Activated CD8-positive, alpha-beta memory T cell treated with anti-CD3 and anti-CD28 coated beads for 4 hours (primary cell): ENCODE data around the gene NEU4.
"Not testable (repeated sequence)": the region's sequence is repeated elsewhere in the genome, so short reads cannot be mapped to it uniquely, and the experiment has no call there.

Experiments used
- DNase-seq, 2 donors: peaks; one replicate each; pipeline ENCODE4 v3.0.0-alpha.2; 2020; ENCODE audit warnings: low read depth in 2 of 2

Gene NEU4

GRCh38 chr2:241812730-241813643 is 4.0 kb downstream of the NEU4 start:
- DNase-seq, result no peak

DNA sequence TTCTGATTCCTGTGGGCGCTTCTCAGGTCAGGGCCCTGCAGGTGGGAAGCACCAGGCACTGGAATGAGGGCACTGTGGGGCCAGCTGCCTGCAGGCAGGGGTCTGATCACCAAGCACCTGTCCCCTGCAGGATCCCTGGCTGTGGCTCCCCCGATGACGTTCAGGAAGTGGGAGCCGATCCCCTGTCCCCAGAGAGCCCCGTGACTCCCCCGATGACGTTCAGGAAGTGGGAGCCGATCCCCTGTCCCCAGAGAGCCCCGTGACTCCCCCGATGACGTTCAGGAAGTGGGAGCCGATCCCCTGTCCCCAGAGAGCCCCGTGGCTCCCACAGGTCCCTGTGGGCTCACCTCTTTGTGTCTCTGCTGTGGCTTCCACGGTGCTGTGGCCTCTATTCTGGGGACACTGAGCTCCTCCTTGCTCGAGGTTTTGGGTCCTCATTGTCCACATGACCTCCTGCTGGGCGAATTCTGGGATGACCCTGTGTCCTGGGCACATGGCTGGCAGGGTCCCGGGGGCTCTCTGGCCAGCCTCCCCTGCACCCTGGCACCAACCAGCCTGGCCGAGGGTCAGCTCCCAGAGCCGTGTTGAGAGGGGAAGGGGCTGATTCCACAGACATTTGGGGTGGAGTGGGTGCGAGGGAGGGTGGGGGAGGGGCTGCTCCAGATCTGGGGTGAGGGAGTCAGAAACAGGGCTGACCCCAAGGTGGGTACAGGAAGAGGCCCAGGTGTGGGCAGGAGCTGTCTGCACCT is 4.8 kb downstream of the NEU4 start:
- DNase-seq, result no peak

- DNase-seq, result no peak
Measured at GRCh38 chr2:241814393-241814642, 5.3 kb downstream of the NEU4 start.

- no peak for DNase-seq
Measured at GRCh38 chr2:241814643-241815476, 5.9 kb downstream of the NEU4 start.

- DNase-seq, result no peak
Measured at GRCh38 chr2:241815477-241816430, 6.8 kb downstream of the NEU4 start.

GRCh38 chr2:241816431-241817121 is 7.6 kb downstream of the NEU4 start:
- DNase-seq, result no peak

DNA sequence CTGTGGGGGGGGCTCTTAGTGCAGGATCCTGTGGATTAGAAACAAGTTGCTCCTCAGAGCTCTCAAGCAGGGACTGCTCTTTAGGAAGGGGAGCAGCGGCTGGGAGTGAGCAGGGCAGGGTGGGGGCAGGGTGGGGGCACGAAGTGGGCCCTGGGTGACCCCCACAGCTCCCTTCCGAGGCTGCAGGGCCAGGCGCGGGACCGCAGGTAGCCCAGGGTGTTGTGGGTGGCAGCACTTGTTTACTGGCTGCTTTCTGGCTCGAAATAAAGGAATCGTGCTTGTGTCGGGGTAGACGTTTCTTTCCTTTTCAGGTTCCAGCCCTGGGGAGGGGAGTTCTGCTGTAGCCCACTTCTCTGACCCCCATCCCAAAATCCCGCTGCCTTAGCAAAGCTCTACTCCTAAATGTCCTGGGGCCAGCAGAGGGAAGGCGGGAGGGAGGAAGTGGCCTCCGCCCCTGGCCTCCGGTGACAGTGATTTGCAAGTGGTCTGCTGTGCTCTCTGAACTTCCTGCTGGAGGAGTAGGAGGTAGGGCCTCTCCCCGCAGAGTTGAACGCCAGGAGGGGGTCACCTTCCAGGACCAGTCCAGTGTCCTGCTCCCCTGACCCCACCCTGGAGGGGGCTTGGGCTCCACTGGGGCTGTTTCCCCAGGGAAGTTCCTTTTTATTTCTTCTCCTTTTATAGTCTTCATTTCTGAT is 8.3 kb downstream of the NEU4 start:
- no peak for DNase-seq

DNA sequence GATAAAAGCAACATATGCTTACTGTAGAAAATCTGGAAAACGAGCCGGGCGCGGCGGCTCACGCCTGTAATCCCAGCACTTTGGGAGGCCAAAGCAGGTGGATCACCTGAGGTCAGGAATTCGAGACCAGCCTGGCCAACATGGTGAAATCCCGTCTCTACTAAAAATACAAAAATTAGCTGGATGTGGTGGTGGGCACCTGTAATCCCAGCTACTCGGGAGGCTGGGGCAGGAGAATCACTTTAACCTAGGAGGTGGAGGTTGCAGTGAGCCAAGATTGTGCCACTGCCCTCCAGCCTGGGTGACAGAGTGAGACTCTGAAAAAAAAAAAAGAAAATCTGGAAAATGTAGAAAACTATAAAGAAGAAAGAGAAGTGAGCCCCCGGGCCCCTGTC is 8.8 kb downstream of the NEU4 start:
- not testable (repeated sequence) for DNase-seq

DNA sequence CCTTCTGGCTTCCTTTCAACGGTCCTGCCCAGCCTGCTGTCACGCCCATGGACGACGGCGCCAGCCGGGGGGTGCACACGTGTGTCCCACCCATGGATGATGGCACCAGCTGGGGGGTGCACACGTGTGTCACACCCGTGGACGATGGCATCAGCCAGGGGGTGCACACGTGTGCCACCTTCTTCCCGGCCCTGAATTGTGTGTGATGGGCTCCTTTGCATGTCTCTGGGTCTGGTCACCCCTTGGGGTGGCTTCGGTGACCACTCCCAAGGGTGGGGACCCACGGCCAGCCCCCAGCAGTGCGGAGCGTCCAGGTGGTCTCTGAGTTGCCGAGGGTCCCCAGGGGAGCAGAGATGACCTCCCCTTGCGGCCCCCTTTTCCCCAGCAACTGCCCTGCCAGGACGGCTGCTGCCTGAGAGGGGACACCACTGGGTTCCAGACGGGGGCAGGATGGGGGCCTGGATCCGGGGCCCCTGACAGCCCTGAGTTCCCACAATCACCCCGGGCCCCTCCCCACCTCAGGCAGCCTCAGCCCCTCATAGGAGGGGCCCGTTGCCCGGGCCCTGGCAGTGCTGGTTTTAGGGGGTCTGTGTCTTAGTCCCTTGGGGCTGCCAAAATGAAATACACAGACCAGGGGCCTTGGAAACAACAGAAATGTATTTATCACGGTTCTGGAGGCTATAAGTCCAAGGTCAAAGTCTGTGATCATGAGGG is 9.4 kb downstream of the NEU4 start:
- no peak for DNase-seq

- DNase-seq, result no peak
Measured at GRCh38 chr2:241818943-241819270, 9.9 kb downstream of the NEU4 start.

- DNase-seq, result not testable (repeated sequence)
Measured at GRCh38 chr2:241819947-241820624, 11.1 kb downstream of the NEU4 start.

- DNase-seq, result no peak
Measured at GRCh38 chr2:241820625-241821384, 11.8 kb downstream of the NEU4 start.

DNA sequence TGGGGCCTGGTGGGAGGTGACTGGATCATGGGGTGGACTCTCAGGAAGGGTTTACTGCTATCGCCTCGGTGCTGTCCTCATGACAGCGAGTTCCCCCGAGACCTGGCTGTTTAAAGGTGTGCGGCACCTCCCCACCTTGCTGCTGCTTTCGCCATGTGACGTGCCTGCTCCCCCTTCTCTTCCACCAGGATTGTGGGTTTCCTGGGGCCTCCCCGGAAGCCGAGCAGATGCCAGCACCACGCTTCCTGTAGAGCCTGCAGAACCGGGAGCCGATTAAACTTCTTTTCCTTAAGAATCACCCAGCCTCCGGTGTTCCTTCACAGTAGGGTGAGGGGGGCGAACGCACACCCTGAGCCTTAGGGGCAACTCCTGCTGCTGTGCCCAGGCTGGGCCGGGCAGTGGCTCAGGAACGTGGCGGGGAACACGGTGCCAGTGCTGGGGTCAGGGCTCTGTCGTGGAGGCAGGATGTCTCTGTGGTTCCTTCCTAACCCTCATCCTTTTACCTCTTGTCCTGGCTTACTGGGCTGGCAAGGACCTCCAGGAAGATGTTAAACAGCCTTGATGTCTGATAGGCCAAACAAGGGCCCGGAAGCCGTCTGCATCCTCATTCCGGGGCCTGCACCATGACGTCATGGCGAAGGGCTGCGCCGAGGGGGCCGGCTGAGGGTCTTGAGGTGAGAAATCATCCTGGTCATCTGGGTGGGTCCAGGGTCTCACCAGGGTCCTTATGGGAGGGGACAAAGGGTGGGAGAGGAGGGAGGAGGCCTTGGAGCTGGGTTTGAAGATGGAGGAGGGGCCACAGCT is 12.7 kb downstream of the NEU4 start:
- DNase-seq, result no peak

DNA sequence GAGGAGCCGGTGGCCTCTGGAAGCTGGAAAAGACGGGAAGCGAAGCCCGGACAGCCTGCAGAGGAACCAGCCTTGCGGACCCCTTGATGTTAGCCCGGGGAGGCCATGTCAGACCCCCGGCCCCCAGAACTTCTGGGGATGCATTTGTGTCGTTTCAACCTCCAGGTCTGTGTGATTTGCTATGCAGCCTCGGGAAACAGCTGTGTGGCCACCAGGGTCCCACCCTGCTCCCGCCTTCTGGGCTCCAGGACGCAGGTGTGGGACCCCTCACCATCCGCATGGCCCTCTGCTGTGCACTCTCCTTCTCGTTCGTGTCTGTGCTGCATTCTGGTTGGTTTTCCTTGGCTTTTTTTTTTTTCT is 13.3 kb downstream of the NEU4 start:
- DNase-seq, result no peak

DNA sequence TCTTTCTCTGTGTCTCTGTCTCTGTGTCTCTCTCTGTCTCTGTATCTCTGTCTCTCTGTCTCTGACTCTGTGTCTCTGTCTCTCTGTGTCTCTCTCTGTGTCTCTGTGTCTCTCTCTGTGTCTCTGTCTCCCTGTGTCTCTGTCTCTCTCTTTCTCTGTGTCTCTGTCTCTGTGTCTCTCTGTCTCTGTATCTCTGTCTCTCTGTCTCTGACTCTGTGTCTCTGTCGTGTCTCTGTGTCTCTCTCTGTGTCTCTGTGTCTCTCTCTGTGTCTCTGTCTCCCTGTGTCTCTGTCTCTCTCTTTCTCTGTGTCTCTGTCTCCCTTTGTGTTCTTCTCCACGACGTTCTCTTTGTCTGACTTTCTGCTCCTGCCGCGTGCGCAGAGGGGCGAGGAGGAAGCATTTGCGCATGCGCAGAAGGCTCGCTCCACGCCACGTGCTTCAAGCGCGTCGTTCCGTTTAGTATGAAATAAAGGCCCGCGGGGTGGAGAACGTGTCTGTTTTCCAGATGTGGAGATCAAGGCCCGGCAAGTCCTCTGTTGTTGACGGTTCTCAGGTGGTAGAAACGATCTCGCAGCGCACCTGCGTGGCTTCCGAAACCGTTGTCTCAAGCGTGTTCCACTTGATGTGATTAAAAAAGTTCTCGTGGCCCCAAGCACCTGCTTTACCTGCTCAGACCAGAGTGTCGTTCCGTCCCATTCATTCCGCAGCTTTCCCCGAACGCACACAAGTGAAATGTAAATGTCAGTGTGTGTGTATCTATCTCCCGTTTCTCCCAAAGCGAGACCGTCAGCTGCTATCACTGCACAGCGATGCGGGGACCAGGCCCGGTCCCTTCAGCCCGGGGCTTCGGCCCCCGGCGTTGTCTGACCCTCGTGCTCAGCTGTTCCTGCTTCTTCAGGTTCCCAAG is 14.8 kb downstream of the NEU4 start:
- DNase-seq, result not testable (repeated sequence)

- no peak for DNase-seq
Measured at GRCh38 chr2:241827394-241827793, 18.4 kb downstream of the NEU4 start.
